HCEC 1CT (cell line): Measurements from ENCODE around the gene HS3ST4.
"Not testable (repeated sequence)": the region's sequence is repeated elsewhere in the genome, so short reads cannot be mapped to it uniquely, and the experiment has no call there.

Source experiments
- DNase-seq: peaks from one replicate; pipeline ENCODE4 v3.0.0-alpha.2; 2017

HS3ST4 gene

GRCh38 chr16:26015776-26016175 is 324.0 kb downstream of the HS3ST4 start:
- no peak for DNase-seq

GRCh38 chr16:26016989-26017388 is 325.2 kb downstream of the HS3ST4 start:
- DNase-seq: no peak

GRCh38 chr16:26019381-26020242 is 327.9 kb downstream of the HS3ST4 start:
- DNase-seq: no peak

- no peak for DNase-seq
These were observed 335.1 kb downstream of the HS3ST4 start for GRCh38 chr16:26026709-26027450.

GRCh38 chr16:26031286-26031685 is 339.5 kb downstream of the HS3ST4 start:
- DNase-seq: no peak

- not testable (repeated sequence) for DNase-seq
These were observed 340.9 kb downstream of the HS3ST4 start for GRCh38 chr16:26032661-26033060.

- DNase-seq: no peak
These were observed 350.4 kb downstream of the HS3ST4 start for GRCh38 chr16:26041952-26042668.

GRCh38 chr16:26050472-26050871 is 358.7 kb downstream of the HS3ST4 start:
- no peak for DNase-seq

GRCh38 chr16:26051063-26051462 is 359.3 kb downstream of the HS3ST4 start:
- DNase-seq: no peak

GRCh38 chr16:26053889-26054288 is 362.1 kb downstream of the HS3ST4 start:
- DNase-seq: no peak

GRCh38 chr16:26058326-26058725 is 366.6 kb downstream of the HS3ST4 start:
- no peak for DNase-seq

GRCh38 chr16:26070302-26071100 is 378.7 kb downstream of the HS3ST4 start:
- no peak for DNase-seq

GRCh38 chr16:26071101-26071866 is 379.5 kb downstream of the HS3ST4 start:
- no peak for DNase-seq

- DNase-seq: no peak
These were observed 387.1 kb downstream of the HS3ST4 start for GRCh38 chr16:26078716-26079355.

- no peak for DNase-seq
These were observed 395.3 kb downstream of the HS3ST4 start for GRCh38 chr16:26087091-26087490.

GRCh38 chr16:26091511-26091910 is 399.8 kb downstream of the HS3ST4 start:
- no peak for DNase-seq

- DNase-seq: not testable (repeated sequence)
These were observed 406.4 kb downstream of the HS3ST4 start for GRCh38 chr16:26098206-26098605.

GRCh38 chr16:26102369-26102768 is 410.6 kb downstream of the HS3ST4 start:
- DNase-seq: no peak

GRCh38 chr16:26108836-26109505 is 417.2 kb downstream of the HS3ST4 start:
- DNase-seq: no peak

- no peak for DNase-seq
These were observed 420.1 kb downstream of the HS3ST4 start for GRCh38 chr16:26111900-26112299.

- no peak for DNase-seq
These were observed 426.8 kb downstream of the HS3ST4 start for GRCh38 chr16:26118575-26118974.
